Activated CD4-positive, alpha-beta T cell treated with anti-CD3 and anti-CD28 coated beads, Interleukin-2, amount 50 U/mL, for 48 hours (primary cell): ENCODE measurements around the gene MEAK7.

ENCODE experiments used
- DNase-seq, 2 experiments: peaks; one replicate each; pipeline ENCODE4 v3.0.0-alpha.2; 2020

The MEAK7 gene

GRCh38 chr16:84463221-84463620 is 41.2 kb downstream of the MEAK7 start:
- DNase-seq = no peak

DNA sequence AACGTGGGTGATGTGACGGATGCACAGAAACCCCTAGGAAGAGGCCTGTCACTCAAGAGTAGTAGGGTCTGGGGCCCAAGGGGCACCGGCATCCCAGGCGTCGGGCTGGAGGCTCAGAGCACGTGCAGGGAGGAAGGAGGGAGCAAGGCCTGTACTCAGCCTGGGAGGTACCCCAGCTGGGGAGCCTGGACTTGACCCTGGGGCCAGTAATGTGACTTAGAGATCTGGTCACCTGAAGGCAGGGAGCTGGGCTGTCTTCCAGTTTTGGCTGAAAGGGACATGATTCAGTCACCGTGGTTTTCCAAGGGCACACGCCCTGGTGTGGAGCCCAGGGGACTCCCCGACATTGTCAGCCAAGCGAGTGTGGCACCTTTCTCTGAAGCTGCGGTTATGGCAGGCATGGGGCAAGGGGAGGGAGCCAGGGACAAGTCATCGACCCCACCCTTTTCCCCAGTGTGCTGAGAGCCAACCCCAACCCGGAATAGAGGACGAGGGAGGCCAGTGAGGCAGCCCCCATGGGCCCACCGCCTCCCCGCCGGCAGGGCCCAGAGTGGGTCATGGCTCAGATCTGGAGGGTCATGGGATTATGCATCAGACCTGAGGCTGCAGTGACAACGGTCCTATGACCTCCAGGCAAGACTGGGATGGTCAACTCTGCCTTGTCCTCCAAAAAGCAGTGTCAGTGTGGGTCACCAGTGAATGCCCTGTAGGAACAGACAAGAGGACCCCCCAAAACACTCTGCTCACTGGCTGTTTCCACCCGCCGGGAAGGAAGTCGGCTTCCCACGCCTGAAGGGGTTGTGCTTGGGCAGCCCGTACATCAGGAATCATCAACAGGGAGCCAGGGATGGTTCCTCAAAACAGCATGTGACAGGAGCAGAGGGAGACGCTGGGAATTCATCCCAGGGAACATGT is 41.9 kb downstream of the MEAK7 start:
- DNase-seq = no peak

DNA sequence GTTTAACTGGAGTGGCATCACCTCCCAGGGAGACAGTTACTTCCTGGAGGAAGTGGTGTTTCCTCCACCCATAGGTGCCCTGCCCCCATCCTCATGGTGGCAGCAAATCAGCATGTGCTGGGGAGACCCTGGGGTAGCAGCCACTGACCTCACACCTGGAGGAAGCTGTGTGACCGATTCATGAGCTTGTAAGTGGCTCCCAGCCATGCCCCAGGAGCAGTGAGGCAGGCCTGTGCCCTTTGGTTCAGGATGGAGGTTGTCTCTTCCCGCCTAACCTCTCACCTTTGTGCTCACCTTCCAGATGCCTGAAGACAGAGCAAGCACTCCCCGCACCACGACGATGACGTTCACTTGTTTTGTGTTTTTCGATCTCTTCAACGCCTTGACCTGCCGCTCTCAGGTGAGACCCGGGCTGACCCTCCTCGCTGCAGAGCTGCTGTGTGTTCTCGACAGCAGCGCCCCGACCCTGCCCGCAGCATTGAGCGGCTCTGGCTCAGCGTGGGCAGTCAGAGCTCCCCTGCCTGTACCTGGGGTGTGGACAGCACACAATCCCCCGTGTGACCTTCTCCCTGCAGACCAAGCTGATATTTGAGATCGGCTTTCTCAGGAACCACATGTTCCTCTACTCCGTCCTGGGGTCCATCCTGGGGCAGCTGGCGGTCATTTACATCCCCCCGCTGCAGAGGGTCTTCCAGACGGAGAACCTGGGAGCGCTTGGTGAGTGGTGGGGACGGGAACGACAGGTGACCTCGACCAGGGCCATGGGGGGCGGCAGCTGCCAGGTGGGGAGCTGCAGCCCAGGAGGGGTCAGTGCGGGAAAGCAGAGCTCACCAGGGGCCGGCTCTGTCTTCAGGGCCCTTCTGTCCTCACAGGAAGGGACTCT is 42.8 kb downstream of the MEAK7 start:
- no peak for DNase-seq

GRCh38 chr16:84461029-84461412 is 43.4 kb downstream of the MEAK7 start:
- DNase-seq = no peak

- DNase-seq = no peak
Observed at GRCh38 chr16:84460406-84461028, 43.9 kb downstream of the MEAK7 start.

DNA sequence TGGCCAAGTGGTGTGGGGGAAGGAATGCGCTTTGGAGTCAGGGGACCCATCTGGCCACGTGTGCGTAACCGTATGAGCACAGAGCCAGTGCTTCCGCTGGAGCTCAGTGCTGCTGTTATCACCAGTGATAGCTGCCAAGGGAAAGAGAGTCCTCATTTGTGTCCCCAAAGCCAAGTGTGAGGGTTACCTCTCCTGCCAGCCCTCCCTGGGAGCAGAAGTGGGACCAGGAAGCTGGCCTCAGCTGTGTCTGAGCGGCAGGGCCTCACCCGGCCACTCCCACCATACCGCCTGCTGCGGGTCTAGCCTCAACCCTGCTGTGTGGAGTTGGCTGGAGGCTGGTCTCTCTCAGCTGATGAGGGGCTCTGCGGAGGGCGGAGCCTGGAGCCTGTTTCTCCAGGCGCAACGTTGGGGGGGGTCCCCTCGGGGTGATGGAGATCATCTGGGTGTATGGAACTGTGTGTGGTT is 44.5 kb downstream of the MEAK7 start:
- DNase-seq = no peak

GRCh38 chr16:84459533-84459894 is 44.9 kb downstream of the MEAK7 start:
- DNase-seq = no peak

GRCh38 chr16:84458606-84459532 is 45.6 kb downstream of the MEAK7 start:
- DNase-seq = no peak

DNA sequence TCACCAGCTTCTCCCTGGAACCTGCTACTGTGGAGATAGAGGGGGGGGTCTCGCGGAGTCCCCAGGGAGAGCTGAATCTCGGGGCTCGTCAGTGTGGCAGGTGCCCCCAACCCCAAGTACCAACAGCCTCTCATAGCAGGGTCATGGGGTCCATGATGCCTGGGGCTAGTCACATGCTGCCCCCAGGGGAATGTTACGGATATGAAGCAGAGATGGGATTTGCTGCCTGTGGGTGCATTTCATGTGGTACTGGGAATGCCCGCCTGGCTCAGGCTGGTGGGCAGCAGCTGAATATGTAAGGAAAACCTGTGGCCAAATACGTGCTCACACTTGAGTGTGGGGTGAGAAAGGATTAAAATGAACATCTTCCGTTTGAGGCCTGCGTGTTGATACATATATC is 49.4 kb downstream of the MEAK7 start:
- no peak for DNase-seq
